Measurements from ENCODE around the gene SAP25.

DNA sequence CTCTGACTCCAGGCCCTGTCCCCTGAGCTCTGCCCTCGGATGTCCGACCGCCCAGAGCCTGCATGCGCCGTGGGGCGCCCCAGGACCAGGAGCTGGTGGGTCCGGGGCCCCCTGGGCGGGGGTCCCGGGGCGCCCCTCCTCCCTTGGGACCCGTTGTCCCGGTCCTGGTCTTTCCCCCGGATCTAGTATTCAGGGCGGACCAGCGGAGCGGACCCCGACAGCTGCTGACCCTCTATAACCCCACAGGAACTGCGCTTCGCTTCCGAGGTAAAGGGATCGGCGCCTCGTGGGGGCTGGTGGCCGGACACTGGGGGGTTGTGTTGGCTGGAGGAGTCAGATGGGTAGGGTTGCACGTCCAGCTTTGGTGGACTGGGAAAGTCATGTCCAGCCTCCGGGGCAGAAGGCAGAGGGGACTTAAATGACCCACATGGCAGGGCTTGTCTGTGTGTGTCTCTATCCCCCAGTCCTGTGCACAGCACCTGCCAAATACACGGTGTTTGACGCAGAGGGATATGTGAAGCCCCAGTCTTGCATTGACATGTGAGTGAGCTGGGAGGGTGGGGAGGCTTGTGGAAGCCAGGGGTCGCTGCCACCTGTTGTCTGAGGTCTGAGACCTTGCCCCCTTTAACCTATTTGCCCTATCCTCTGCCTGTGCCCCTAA, 39.2 kb upstream of the SAP25 start:
- no peak for TF ChIP-seq ZNF274 (IDR thresholded peaks at IDR 0.05; ENCODE audit: low read depth, low read length)
- TF ChIP-seq YY1 (IDR thresholded peaks at IDR 0.05; ENCODE audit: insufficient read depth, insufficient read length): no peak
